K562 (cell line): ENCODE data around the gene HSPA1L. TPM values are rescaled to one million over a fixed set of nuclear protein-coding genes. Genes with fewer than 3 reads are reported as not detected.

ENCODE experiments used
- CBFB ChIP-seq: sonication (generic); formaldehyde crosslinking; IDR thresholded peaks from 2 replicates; pipeline ENCODE4 v1.4.0; 2020; ENCODE audit warnings: mild to moderate bottlenecking, missing genetic modification reagents
- DDX20 ChIP-seq: fragments of 450-650 bp; IDR thresholded peaks from 2 replicates; pipeline ENCODE4 v1.6.1; 2016; ENCODE audit warnings: missing genetic modification characterization, low read depth, mild to moderate bottlenecking, missing compliant biosample characterization, moderate library complexity
- ELK1 ChIP-seq: sonication (generic); formaldehyde crosslinking; IDR thresholded peaks from 2 replicates; pipeline ENCODE4 v1.8.1; 2022; ENCODE audit warnings: missing genetic modification reagents
- GABPB2 ChIP-seq: fragments of 250-450 bp; sonication (Bioruptor Pico); conservative IDR thresholded peaks from 2 replicates; pipeline ENCODE4 v1.5.1; 2021; ENCODE audit warnings: mild to moderate bottlenecking
- GTF2F1 ChIP-seq: IDR thresholded peaks from 2 replicates; pipeline ENCODE4 v1.6.1; 2011; ENCODE audit warnings: low read depth, low read length, improper control_type of control experiment
- HDAC1 ChIP-seq, 2 experiments: fragments of 450-650 bp; IDR thresholded peaks; 2 replicates each; pipeline ENCODE4 v1.6.1; 2016 to 2017; ENCODE audit warnings: inconsistent platforms in 1 of 2, mild to moderate bottlenecking in 1 of 2, moderate library complexity in 1 of 2
- HINFP ChIP-seq: fragments of 450-650 bp; conservative IDR thresholded peaks from 2 replicates; pipeline ENCODE4 v1.6.1; 2016; ENCODE audit warnings: missing genetic modification characterization, low read depth, mild to moderate bottlenecking, control low read depth, missing compliant biosample characterization
- IRF1 ChIP-seq: sonication (generic); formaldehyde crosslinking; IDR thresholded peaks from 2 replicates; pipeline ENCODE4 v1.8.0; 2022; ENCODE audit warnings: missing genetic modification reagents, mild to moderate bottlenecking, borderline replicate concordance
- IRF2 ChIP-seq: sonication (generic); formaldehyde crosslinking; IDR thresholded peaks from 2 replicates; pipeline ENCODE4 v1.8.1; 2022; ENCODE audit warnings: mild to moderate bottlenecking, missing genetic modification reagents
- MAFF ChIP-seq: IDR thresholded peaks from 2 replicates; pipeline ENCODE4 v1.6.1; 2012; ENCODE audit warnings: low read length, improper control_type of control experiment
- NBN ChIP-seq: fragments of 450-650 bp; IDR thresholded peaks from 2 replicates; pipeline ENCODE4 v1.6.1; 2016; ENCODE audit warnings: low read depth, mild to moderate bottlenecking
- NCOA2 ChIP-seq, 2 experiments: fragments of 450-650 bp; IDR thresholded peaks; 2 replicates each; pipeline ENCODE4 v1.6.1; 2018; ENCODE audit warnings: mild to moderate bottlenecking in 2 of 2, moderate library complexity in 1 of 2; ENCODE audit not compliant: partially characterized antibody in 2 of 2
- NKRF ChIP-seq: fragments of 450-650 bp; IDR thresholded peaks from 2 replicates; pipeline ENCODE4 v1.6.1; 2016; ENCODE audit warnings: borderline replicate concordance
- RBM15 ChIP-seq: fragments of 200-400 bp; formaldehyde crosslinking; IDR thresholded peaks from 2 replicates; pipeline ENCODE4 v1.6.1; 2018; ENCODE audit warnings: mild to moderate bottlenecking, low read length, moderate library complexity; ENCODE audit not compliant: insufficient read depth
- RBM25 ChIP-seq: fragments of 200-400 bp; formaldehyde crosslinking; IDR thresholded peaks from 2 replicates; pipeline ENCODE4 v1.6.1; 2018; ENCODE audit warnings: low read length, low read depth, moderate library complexity; ENCODE audit not compliant: severe bottlenecking
- SMAD2 ChIP-seq: fragments of 150-350 bp; IDR thresholded peaks from 2 replicates; pipeline ENCODE4 v1.6.1; 2014; ENCODE audit warnings: low read depth, mild to moderate bottlenecking, low read length
- ZNF3 ChIP-seq: fragments of 250-450 bp; sonication (Bioruptor Pico); IDR thresholded peaks from 2 replicates; pipeline ENCODE4 v1.5.0; 2021; ENCODE audit warnings: mild to moderate bottlenecking, moderate library complexity
- ZNF41 ChIP-seq: fragments of 250-450 bp; sonication (Bioruptor Pico); conservative IDR thresholded peaks from 2 replicates; pipeline ENCODE4 v1.4.0; 2020; ENCODE audit warnings: mild to moderate bottlenecking
- ZNF561 ChIP-seq: fragments of 450-650 bp; formaldehyde crosslinking; conservative IDR thresholded peaks from 2 replicates; pipeline ENCODE4 v1.4.0; 2020; ENCODE audit warnings: mild to moderate bottlenecking, moderate library complexity
- polyA plus RNA-seq, 8 experiments: library from polyadenylated mRNA; depleted of rRNA in 4 of 8; stranded (reverse) in 5 of 8; unstranded in 3 of 8; fragments of >200 nt; fragmentation: Nextera tagmentation in 2 of 8; fragmentation: Illumina TruSeq in 1 of 8; extraction: Ambion mirVana in 2 of 8; extraction: Trizol in 1 of 8; gene quantifications; 2 replicates each; pipeline versions ENCODE4 v1.2.1 to v1.2.3, GENCODE V29; 2011 to 2014; ENCODE audit warnings: inconsistent platforms in 1 of 8, missing spikeins in 1 of 8
- total RNA-seq, 7 experiments: library from RNA; depleted of rRNA in 6 of 7; stranded (reverse); fragments of >200 nt in 6 of 7; fragmentation: Illumina TruSeq in 2 of 7; extraction: Trizol in 2 of 7; gene quantifications; 2 replicates each; pipeline versions ENCODE4 v1.2.1 to v1.2.3, GENCODE V29; 2011 to 2021; ENCODE audit warnings: low replicate concordance in 1 of 7

HSPA1L gene
- total and polyA plus RNA-seq, 9 of the 15 experiments (the other 6 are each of a cell fraction or from before 2014, with no cell fraction given) = 0.14 to 2.1 (median 1.3) TPM

- TF ChIP-seq DDX20 (no peak), ZNF3 (0 out of 2 replicates have a peak, but pooled peaks have one; percentile 49), NBN (no peak), RBM25 (no peak), GTF2F1 (peak; percentile 91), CBFB (CRISPR knock-in tag) (no peak), NCOA2 (IDR thresholded peaks at IDR 0.05; ENCODE audit: partially characterized antibody in 2 of 2) (no peak), SMAD2 (no peak), HINFP (no peak), HDAC1 (IDR thresholded peaks at IDR 0.05) (peak in 1 of 2 experiments; percentile 85; a peak in 2 of 4 replicates), ZNF561 (CRISPR knock-in tag) (no peak), NKRF (peak; percentile 72; the same call in 1 of the 2 replicates), IRF1 (CRISPR knock-in tag) (peak; percentile 35; the same call in 1 of the 2 replicates), ELK1 (CRISPR knock-in tag) (no peak), RBM15 (no peak), IRF2 (no peak), MAFF (peak; percentile 99), ZNF41 (CRISPR knock-in tag) (no peak), GABPB2 (CRISPR knock-in tag) (no peak; the same call in 1 of the 2 replicates)
Measured at GRCh38 chr6:31822036-31822821, 7.1 kb upstream of the HSPA1L start (continued).
